Activated naive CD4-positive, alpha-beta T cell treated with anti-CD3 and anti-CD28 coated beads, Interleukin-2, amount 50 U/mL, for 72 hours (primary cell): Measurements from ENCODE around the gene AHCY. TPM values are rescaled to one million over a fixed set of nuclear protein-coding genes. Genes with fewer than 3 reads are reported as not detected.
"Not testable (repeated sequence)": the region's sequence is repeated elsewhere in the genome, so short reads cannot be mapped to it uniquely, and the experiment has no call there.

ENCODE experiments used
- ATAC-seq, 2 donors: fragments of 150-1000 bp; cut with Tn5 transposase; 2 replicates each; pipeline ENCODE4 v1.10.0; 2021; ENCODE audit warnings: mild to moderate bottlenecking in 2 of 2, moderate library complexity in 2 of 2
- DNase-seq, 2 donors: peaks; one replicate each; pipeline ENCODE4 v3.0.0; 2021 to 2022; ENCODE audit warnings: low spot score in 2 of 2
- H3K27ac Mint-ChIP-seq, 2 donors: one replicate each; pipeline ENCODE4 v1.8.0; 2022; ENCODE audit warnings: mild to moderate bottlenecking in 2 of 2, mixed read lengths in 2 of 2
- H3K36me3 Mint-ChIP-seq, 2 donors: one replicate each; pipeline ENCODE4 v1.8.0; 2022; ENCODE audit warnings: mixed read lengths in 2 of 2
- H3K9me3 Mint-ChIP-seq, 2 donors: one replicate each; pipeline ENCODE4 v1.8.0; 2022; ENCODE audit warnings: mixed read lengths in 2 of 2
- total RNA-seq, 2 donors: library from RNA; stranded (reverse); gene quantifications; one replicate each; pipeline ENCODE4 v1.2.3, GENCODE V29; 2022

Gene AHCY
- total RNA-seq: 100 to 1,000 TPM; 166 to 211 TPM

DNA sequence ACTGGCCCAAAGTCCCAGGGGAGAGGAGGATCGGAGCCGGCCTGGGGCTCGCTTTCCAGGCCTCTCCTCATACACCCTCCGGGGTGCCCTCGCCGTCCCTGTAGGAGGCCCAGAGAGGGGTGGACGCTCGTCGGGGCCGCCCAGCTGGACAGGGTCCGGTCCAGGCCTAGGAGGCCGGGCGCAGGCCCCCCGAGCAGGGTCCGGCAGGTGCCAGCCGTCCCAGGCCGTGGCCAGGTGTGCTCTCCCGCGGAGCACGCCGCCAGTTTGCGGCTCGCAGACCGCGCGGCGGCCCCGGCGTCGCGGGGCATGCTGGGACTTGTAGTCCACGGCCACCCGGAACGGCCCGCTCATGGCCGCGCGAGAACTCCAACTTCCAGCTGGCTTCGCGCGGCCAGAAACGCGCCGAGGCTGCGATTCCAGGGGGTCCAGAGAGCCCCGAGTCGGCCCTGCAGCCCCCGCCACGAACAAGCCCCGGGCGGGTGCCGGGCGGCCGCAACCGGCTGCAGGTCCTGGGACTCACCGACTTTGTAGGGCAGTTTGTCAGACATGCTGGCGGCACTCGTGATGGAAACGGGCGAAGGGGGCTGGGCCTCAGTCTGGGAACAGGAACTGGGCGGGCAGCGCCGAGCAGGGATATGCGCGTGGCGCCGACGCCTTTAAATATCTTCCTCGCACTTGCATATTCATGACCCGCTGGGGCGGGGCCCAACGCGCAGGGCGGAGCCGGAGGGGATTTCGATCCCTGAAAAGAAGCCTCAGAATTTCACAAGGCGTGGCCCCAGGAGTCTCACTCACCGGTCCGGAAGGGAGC lies at the start of gene AHCY:
Gene AHCY (minus strand): TSS at position 633 of the 811 bp plus-strand sequence. CDS start 85 bp downstream, at position 548.
- H3K9me3 Mint-ChIP-seq: no peaks in the 10 kb centered on the region
- H3K36me3 Mint-ChIP-seq: peaks cover 4 to 6% of the 10 kb centered on the region in 2 donors
- H3K27ac Mint-ChIP-seq: peak within 1 kb of the TSS; percentile 88 to 93
- peak; percentile 93 to 95 for DNase-seq
- peak; percentile 96 to 98 for ATAC-seq

GRCh38 chr20:34350095-34350494 lies 46.9 kb upstream of the AHCY start:
- Mint-ChIP-seq H3K9me3 (no peaks in the 10 kb centered on the region), H3K27ac (no peak overlapping the region), H3K36me3 (no peaks in the 10 kb centered on the region)
- ATAC-seq (peak in 1 of 2 donors; percentile 47), DNase-seq (no peak)

DNA sequence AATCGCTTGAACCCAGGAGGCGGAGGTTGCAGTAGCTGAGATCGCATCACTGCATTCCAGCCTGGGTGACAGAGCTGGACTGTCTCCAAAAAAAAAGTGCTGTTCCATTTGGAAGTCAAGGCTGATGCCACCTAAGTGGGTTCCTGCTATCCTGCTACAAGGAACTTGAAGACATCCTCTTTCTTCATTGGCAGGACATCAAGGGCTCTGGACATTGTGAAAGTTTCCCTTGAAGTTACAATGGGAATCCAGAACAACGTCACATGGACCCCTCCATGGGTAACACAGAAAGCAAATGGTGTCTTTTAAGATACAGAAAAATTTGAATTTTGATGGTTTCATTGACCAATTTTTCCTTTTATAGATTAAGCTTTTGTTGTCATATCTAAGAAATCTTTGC lies 44.4 kb upstream of the AHCY start:
- no peak for DNase-seq
- no peaks in the 10 kb centered on the region for H3K36me3 Mint-ChIP-seq
- no peaks in the 10 kb centered on the region for H3K9me3 Mint-ChIP-seq
- ATAC-seq: no peak
- no peak overlapping the region for H3K27ac Mint-ChIP-seq

DNA sequence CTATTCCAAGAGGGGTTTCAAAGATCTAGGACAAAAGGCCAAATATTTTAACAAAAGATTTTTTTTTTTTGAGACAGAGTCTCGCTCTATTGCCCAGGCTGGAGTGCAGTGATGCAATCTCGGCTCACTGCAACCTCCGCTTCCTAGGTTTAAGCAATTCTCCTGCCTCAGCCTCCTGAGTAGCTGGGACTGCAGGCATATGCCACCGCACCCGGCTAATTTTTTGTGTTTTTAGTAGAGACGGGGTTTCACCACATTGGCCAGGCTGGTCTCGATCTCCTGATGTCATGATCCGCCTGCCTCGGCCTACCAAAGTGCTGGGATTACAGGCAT lies 43.3 kb upstream of the AHCY start:
- not testable (repeated sequence) for DNase-seq, H3K36me3 Mint-ChIP-seq, H3K27ac Mint-ChIP-seq, ATAC-seq, H3K9me3 Mint-ChIP-seq

DNA sequence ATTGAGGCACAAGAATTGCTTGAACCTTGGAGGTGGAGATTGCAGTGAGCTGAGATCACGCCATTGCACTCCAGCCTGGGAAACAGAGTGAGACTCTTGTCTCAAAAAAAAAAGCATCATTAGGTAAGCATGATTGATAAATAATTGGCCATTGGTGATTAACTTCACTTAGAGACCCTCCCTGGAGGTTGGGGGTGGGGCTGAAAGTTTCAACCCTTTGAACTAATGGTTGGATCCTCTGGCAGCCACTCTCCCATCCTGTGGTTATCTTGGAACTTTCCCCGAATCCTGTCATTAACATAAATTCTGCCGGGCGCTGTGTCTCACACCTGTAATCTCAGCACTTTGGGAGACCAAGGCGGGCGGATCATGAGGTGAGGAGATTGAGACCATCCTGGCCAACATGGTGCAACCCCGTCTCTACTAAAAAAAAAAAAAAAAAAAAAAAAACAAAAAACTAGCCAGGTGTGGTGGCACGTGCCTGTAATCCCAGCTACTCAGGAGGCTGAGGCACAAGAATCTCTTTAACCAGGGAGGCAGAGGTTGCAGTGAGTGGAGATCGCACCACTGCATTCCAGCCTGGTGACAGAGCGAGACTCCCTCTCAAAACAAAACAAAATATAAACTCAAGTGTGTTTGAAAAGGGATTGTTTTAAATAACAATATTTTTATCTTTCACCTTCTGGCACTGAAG lies 42.8 kb upstream of the AHCY start:
- not testable (repeated sequence) for H3K9me3 Mint-ChIP-seq, ATAC-seq, H3K36me3 Mint-ChIP-seq, DNase-seq, H3K27ac Mint-ChIP-seq

- no peaks in the 10 kb centered on the region for H3K9me3 Mint-ChIP-seq
- no peak overlapping the region for H3K27ac Mint-ChIP-seq
- DNase-seq (no peak), ATAC-seq (no peak)
- H3K36me3 Mint-ChIP-seq: no peaks in the 10 kb centered on the region
Observed at GRCh38 chr20:34345402-34345736, 42.2 kb upstream of the AHCY start.

GRCh38 chr20:34344238-34344637 lies 41.1 kb upstream of the AHCY start:
- DNase-seq (no peak), ATAC-seq (no peak)
- Mint-ChIP-seq H3K36me3 (no peaks in the 10 kb centered on the region), H3K27ac (no peak overlapping the region), H3K9me3 (no peaks in the 10 kb centered on the region)

GRCh38 chr20:34343458-34344211 lies 40.5 kb upstream of the AHCY start:
- ATAC-seq (no peak), DNase-seq (no peak)
- H3K36me3 Mint-ChIP-seq: no peaks in the 10 kb centered on the region
- H3K9me3 Mint-ChIP-seq: no peaks in the 10 kb centered on the region
- peak overlapping the region in 1 of 2 donors; percentile 19 for H3K27ac Mint-ChIP-seq

- H3K27ac Mint-ChIP-seq, DNase-seq, H3K9me3 Mint-ChIP-seq, ATAC-seq, H3K36me3 Mint-ChIP-seq: not testable (repeated sequence)
Observed at GRCh38 chr20:34341199-34341598, 38.0 kb upstream of the AHCY start.

DNA sequence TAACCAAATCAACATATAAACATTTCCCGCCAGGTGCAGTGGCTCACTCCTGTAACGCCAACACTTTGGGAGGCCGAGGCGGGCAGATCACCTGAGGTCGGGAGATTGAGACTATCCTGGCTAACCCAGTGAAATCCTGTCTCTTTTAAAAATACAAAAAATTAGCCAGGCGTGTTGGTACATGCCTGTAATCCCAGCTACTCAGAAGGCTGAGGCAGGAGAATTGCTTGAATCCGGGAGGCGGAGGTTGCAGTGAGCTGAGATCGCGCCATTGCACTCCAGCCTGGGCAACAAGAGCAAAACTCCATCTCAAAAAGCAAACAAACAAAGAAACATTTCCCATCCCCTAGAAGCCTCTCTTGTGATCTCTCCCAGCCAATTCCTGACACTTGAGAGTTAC lies 37.6 kb upstream of the AHCY start:
- not testable (repeated sequence) for DNase-seq, H3K9me3 Mint-ChIP-seq, ATAC-seq, H3K36me3 Mint-ChIP-seq, H3K27ac Mint-ChIP-seq

DNA sequence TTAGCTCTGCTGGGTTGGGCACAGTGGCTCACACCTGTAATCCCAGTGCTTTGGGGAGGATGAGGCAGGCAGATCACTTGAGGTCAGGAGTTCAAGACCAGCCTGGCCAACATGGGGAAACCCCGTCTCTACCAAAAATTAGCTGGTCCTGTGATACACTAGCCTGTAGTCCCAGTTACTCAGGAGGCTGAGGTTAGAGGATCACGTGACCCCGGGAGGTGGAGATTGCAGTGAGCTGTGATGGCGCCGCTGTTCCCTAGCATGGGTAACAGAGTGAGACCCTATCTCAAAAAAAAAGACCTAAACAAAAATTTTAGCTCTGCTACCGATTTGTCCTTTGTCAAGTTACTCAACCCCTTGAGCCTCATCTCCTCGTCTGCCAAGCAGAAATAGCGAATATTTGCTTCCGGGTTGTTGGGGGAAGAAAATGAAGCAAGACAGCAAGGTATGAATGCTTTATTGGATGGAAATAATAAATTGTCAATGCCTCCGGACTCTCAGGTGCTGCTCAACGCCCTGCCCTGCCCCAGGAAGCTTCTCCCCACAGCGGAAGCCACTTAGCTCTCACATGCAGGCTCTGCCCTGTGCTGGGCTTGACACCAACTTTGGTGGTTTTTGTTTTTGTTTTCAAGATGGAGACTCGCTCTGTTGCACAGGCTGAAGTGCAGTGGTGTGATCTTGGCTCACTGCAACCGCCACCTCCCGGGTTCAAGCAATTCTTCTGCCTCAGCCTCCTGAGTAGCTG lies 35.0 kb upstream of the AHCY start:
- Mint-ChIP-seq H3K36me3 (no peaks in the 10 kb centered on the region), H3K27ac (no peak overlapping the region), H3K9me3 (no peaks in the 10 kb centered on the region)
- DNase-seq (no peak), ATAC-seq (no peak)

DNA sequence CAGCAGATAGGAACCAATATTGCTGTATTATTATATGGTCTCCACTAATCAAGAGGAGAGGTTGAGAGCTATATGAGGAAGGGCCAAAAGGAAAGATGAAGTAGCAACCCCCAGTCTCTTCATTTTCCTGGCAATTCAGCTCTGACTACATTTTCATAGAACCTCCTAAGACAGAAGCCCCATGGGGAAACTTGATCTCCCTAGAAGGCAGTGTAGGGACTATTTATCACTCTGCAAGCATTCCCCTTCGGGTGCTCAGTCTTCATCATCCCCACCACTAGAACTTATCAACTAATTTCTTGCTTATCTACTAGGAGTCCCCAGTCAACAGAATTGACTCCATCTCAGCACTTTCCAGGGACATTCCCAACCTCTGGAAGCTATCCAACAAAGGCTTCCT lies 34.4 kb upstream of the AHCY start:
- Mint-ChIP-seq H3K27ac (no peak overlapping the region), H3K36me3 (no peaks in the 10 kb centered on the region), H3K9me3 (no peaks in the 10 kb centered on the region)
- ATAC-seq (no peak), DNase-seq (no peak)

- peak overlapping the region in 1 of 2 donors; percentile 66 for H3K27ac Mint-ChIP-seq
- no peaks in the 10 kb centered on the region for H3K9me3 Mint-ChIP-seq
- no peaks in the 10 kb centered on the region for H3K36me3 Mint-ChIP-seq
- DNase-seq (no peak), ATAC-seq (no peak)
Observed at GRCh38 chr20:34334654-34335407, 31.7 kb upstream of the AHCY start.

GRCh38 chr20:34333786-34334185 lies 30.6 kb upstream of the AHCY start:
- no peaks in the 10 kb centered on the region for H3K36me3 Mint-ChIP-seq
- no peak for DNase-seq
- H3K27ac Mint-ChIP-seq: no peak overlapping the region
- no peaks in the 10 kb centered on the region for H3K9me3 Mint-ChIP-seq
- no peak for ATAC-seq

- Mint-ChIP-seq H3K27ac (no peak overlapping the region), H3K36me3 (no peaks in the 10 kb centered on the region), H3K9me3 (no peaks in the 10 kb centered on the region)
- ATAC-seq (no peak), DNase-seq (no peak)
Observed at GRCh38 chr20:34332262-34332920, 29.2 kb upstream of the AHCY start.

GRCh38 chr20:34331838-34332237 lies 28.7 kb upstream of the AHCY start:
- H3K27ac Mint-ChIP-seq: no peak overlapping the region
- DNase-seq: no peak
- no peaks in the 10 kb centered on the region for H3K9me3 Mint-ChIP-seq
- H3K36me3 Mint-ChIP-seq: no peaks in the 10 kb centered on the region
- ATAC-seq: no peak
